CD14-positive monocyte (primary cell): ENCODE data around the gene POR. TPM values are rescaled to one million over a fixed set of nuclear protein-coding genes. Genes with fewer than 3 reads are reported as not detected.

ENCODE experiments used
- DNase-seq, 3 donors: peaks; one replicate each; pipeline ENCODE4 v3.0.0-alpha.2; 2011 to 2022
- H2AFZ ChIP-seq: 2 replicates; pipeline ENCODE4 v1.6.0; 2012; ENCODE audit warnings: mild to moderate bottlenecking, low read depth, low read length, inconsistent platforms; ENCODE audit not compliant: insufficient read depth, poor library complexity, severe bottlenecking
- H3K27ac ChIP-seq, 2 donors: 1 replicate in 1 of 2; 2 replicates in 1 of 2; pipeline ENCODE4 v1.5.1; 2012 to 2013; ENCODE audit warnings: low read length in 2 of 2, control low read depth in 1 of 2, inconsistent platforms in 1 of 2, low read depth in 1 of 2, mild to moderate bottlenecking in 1 of 2
- H3K27me3 ChIP-seq, 2 donors: one replicate each; pipeline versions ENCODE4 v1.6.0 to v1.6.1; 2011 to 2013; ENCODE audit warnings: low read length in 2 of 2; ENCODE audit not compliant: control insufficient read depth in 2 of 2, insufficient read depth in 2 of 2
- H3K36me3 ChIP-seq, 2 donors: replicated peaks in 1 of 2; 1 replicate in 1 of 2; 2 replicates in 1 of 2; pipeline versions ENCODE4 v1.5.1 to v1.6.1; 2012 to 2013; ENCODE audit warnings: low read length in 2 of 2, control low read depth in 1 of 2, inconsistent platforms in 1 of 2, mild to moderate bottlenecking in 1 of 2; ENCODE audit not compliant: insufficient read depth in 2 of 2, control insufficient read depth in 1 of 2
- H3K4me1 ChIP-seq, 2 donors: 1 replicate in 1 of 2; 2 replicates in 1 of 2; pipeline versions ENCODE4 v1.5.1 to v1.6.1; 2012 to 2013; ENCODE audit warnings: low read length in 2 of 2, control low read depth in 1 of 2, inconsistent platforms in 1 of 2, mild to moderate bottlenecking in 1 of 2, moderate library complexity in 1 of 2; ENCODE audit not compliant: insufficient read depth in 2 of 2, control insufficient read depth in 1 of 2
- H3K4me2 ChIP-seq: replicated peaks from 2 replicates; pipeline ENCODE3; 2012; ENCODE audit warnings: low read length, moderate library complexity, mild to moderate bottlenecking; ENCODE audit not compliant: poor library complexity, severe bottlenecking; ENCODE audit errors: extremely low read depth
- H3K4me3 ChIP-seq, 3 experiments: fragments of 200-600 bp in 1 of 3; sonication (generic) in 1 of 3; replicated peaks in 1 of 3; 1 replicate in 2 of 3; 2 replicates in 1 of 3; pipeline ENCODE4 v1.5.1; 2011 to 2013; ENCODE audit warnings: low read length in 3 of 3, mild to moderate bottlenecking in 3 of 3, control low read depth in 2 of 3, low read depth in 2 of 3, inconsistent platforms in 1 of 3, moderate library complexity in 1 of 3
- H3K79me2 ChIP-seq: 2 replicates; pipeline ENCODE4 v1.6.0; 2012; ENCODE audit warnings: mild to moderate bottlenecking, control low read depth, inconsistent platforms, low read length, moderate library complexity; ENCODE audit not compliant: insufficient read depth
- H3K9ac ChIP-seq: 2 replicates; pipeline ENCODE4 v1.6.0; 2017; ENCODE audit warnings: low read length, mild to moderate bottlenecking; ENCODE audit not compliant: insufficient read depth, poor library complexity, severe bottlenecking
- H3K9me3 ChIP-seq, 2 donors: replicated peaks in 1 of 2; 1 replicate in 1 of 2; 2 replicates in 1 of 2; pipeline versions ENCODE4 v1.5.1 to v1.6.1; 2012 to 2013; ENCODE audit warnings: low read length in 2 of 2, control low read depth in 1 of 2; ENCODE audit not compliant: control insufficient read depth in 1 of 2, insufficient read depth in 1 of 2
- H4K20me1 ChIP-seq: 2 replicates; pipeline ENCODE4 v1.6.0; 2012; ENCODE audit warnings: mild to moderate bottlenecking, low read length, control low read depth, moderate library complexity; ENCODE audit not compliant: insufficient read depth
- H3K27ac Mint-ChIP-seq, 7 donors: one replicate each; pipeline ENCODE4 v1.8.0; 2020; ENCODE audit warnings: mild to moderate bottlenecking in 7 of 7, mixed read lengths in 7 of 7, moderate library complexity in 6 of 7, inconsistent platforms in 2 of 7
- H3K27me3 Mint-ChIP-seq, 3 donors: one replicate each; pipeline ENCODE4 v1.8.0; 2021 to 2022; ENCODE audit warnings: low read depth in 3 of 3, mild to moderate bottlenecking in 3 of 3, mixed read lengths in 3 of 3, moderate library complexity in 3 of 3, inconsistent platforms in 1 of 3
- H3K36me3 Mint-ChIP-seq, 2 donors: one replicate each; pipeline ENCODE4 v1.8.0; 2020; ENCODE audit warnings: mixed read lengths in 2 of 2, inconsistent platforms in 1 of 2, mild to moderate bottlenecking in 1 of 2
- H3K4me1 Mint-ChIP-seq: one replicate; pipeline ENCODE4 v1.8.0; 2020; ENCODE audit warnings: mild to moderate bottlenecking, mixed read lengths
- H3K4me3 Mint-ChIP-seq, 2 donors: one replicate each; pipeline ENCODE4 v1.8.0; 2020; ENCODE audit warnings: mild to moderate bottlenecking in 2 of 2, mixed read lengths in 2 of 2, moderate library complexity in 1 of 2
- H3K9me3 Mint-ChIP-seq, 7 donors: one replicate each; pipeline ENCODE4 v1.8.0; 2020 to 2022; ENCODE audit warnings: mixed read lengths in 7 of 7, mild to moderate bottlenecking in 6 of 7, moderate library complexity in 6 of 7, inconsistent platforms in 2 of 7
- CTCF ChIP-seq: fragments of 200-600 bp; IDR thresholded peaks from one replicate; pipeline ENCODE4 v1.8.0; 2022; ENCODE audit warnings: antibody characterized with exemption, mild to moderate bottlenecking
- WGBS: methylation state at CpG from one replicate; pipeline ENCODE4 v1.1.5; 2013; ENCODE audit warnings: missing lambda C conversion rate; ENCODE audit not compliant: insufficient coverage; 5-methylcytosine and 5-hydroxymethylcytosine counted together
- intact Hi-C, 2 donors: fragments of 100-400 bp; cut with micrococcal nuclease; formaldehyde crosslinking; loops; one replicate each; pipeline versions ENCODE4 v1.15.0 to v1.15.1; 2023
- polyA plus RNA-seq, 3 donors: library from polyadenylated mRNA; depleted of rRNA in 1 of 3; unstranded in 2 of 3; stranded (reverse) in 1 of 3; fragments of 300-500 nt in 2 of 3; fragments of >200 nt in 1 of 3; fragmentation: Illumina TruSeq in 2 of 3; gene quantifications; 1 replicate in 2 of 3; 2 replicates in 1 of 3; pipeline ENCODE4 v1.2.3, GENCODE V29; 2012 to 2021

The POR gene
- polyA plus RNA-seq, 3 donors: 90.5 to 102 (median 98.1) TPM

GRCh38 chr7:75878312-75878768 lies 36.6 kb upstream of the POR start:
- H4K20me1 ChIP-seq: no peaks in the 10 kb centered on the region
- peak overlapping the region; percentile 47 to 95 (median 55) for H3K4me3 ChIP-seq
- peaks cover 17 to 28% of the 10 kb centered on the region in 2 donors for H3K36me3 Mint-ChIP-seq
- H3K36me3 ChIP-seq: peaks cover 24 to 28% of the 10 kb centered on the region in 2 donors
- intact Hi-C loops: loop anchor here (5.0 kb wide), 2 partner anchors 34 to 129 kb away; no protein-coding TSS in a partner anchor
- no peak for TF ChIP-seq CTCF
- peaks cover 49% of the 10 kb centered on the region for H3K4me1 Mint-ChIP-seq
- H3K79me2 ChIP-seq: peaks cover 16% of the 10 kb centered on the region
- peak overlapping the region; percentile 79 to 97 (median 91) for H3K27ac Mint-ChIP-seq
- WGBS: 22% methylated on average over 8 of the region's 10 CpGs
- peak overlapping the region; percentile 38 for H2AFZ ChIP-seq
- no peaks in the 10 kb centered on the region for H3K9me3 ChIP-seq
- no peak overlapping the region for H3K9ac ChIP-seq
- peak overlapping the region; percentile 82 to 89 for H3K4me3 Mint-ChIP-seq
- no peaks in the 10 kb centered on the region for H3K27me3 ChIP-seq
- peaks cover 47 to 55% of the 10 kb centered on the region in 2 donors for H3K4me1 ChIP-seq
- peaks cover 0 to 7% (median 2%) of the 10 kb centered on the region in 7 donors for H3K9me3 Mint-ChIP-seq
- peaks cover 0 to 4% (median 3%) of the 10 kb centered on the region in 3 donors for H3K27me3 Mint-ChIP-seq
- H3K4me2 ChIP-seq: peak overlapping the region; percentile 99
- H3K27ac ChIP-seq: peak overlapping the region in 1 of 2 donors; percentile 69
- no peak for DNase-seq

GRCh38 chr7:75878769-75879611 lies 36.0 kb upstream of the POR start, which contains the start of gene RHBDD2:
Gene RHBDD2, plus strand, starts transcription at chr7:75879034. Its CDS starts 49 bp downstream, at chr7:75879083.
- Mint-ChIP-seq H3K4me1 (peaks cover 49% of the 10 kb centered on the region), H3K4me3 (peak within 1 kb of the TSS; percentile 89 to 97), H3K9me3 (peaks cover 0 to 7% (median 2%) of the 10 kb centered on the region in 7 donors), H3K27me3 (peaks cover 0 to 4% (median 3%) of the 10 kb centered on the region in 3 donors), H3K36me3 (peaks cover 20 to 33% of the 10 kb centered on the region in 2 donors), H3K27ac (peak within 1 kb of the TSS; percentile 79 to 97 (median 91))
- H3K4me2 ChIP-seq: peak within 1 kb of the TSS; percentile 99
- peaks cover 28 to 33% of the 10 kb centered on the region in 2 donors for H3K36me3 ChIP-seq
- H3K79me2 ChIP-seq: peaks cover 16% of the 10 kb centered on the region
- peaks cover 47 to 54% of the 10 kb centered on the region in 2 donors for H3K4me1 ChIP-seq
- peak within 1 kb of the TSS; percentile 90 to 95 (median 94) for H3K4me3 ChIP-seq
- WGBS: under 1% methylated on average over 53 of the region's 65 CpGs
- intact Hi-C loops: loop anchor here (5.0 kb wide), 2 partner anchors 33 to 128 kb away; no protein-coding TSS in a partner anchor
- TF ChIP-seq CTCF: no peak
- H3K9ac ChIP-seq: peak within 1 kb of the TSS; percentile 83
- peak within 1 kb of the TSS in 1 of 2 donors; percentile 83 for H3K27ac ChIP-seq
- DNase-seq: peak; percentile 91 to 94 (median 93)
- no peaks in the 10 kb centered on the region for H4K20me1 ChIP-seq
- H3K27me3 ChIP-seq: no peaks in the 10 kb centered on the region
- H3K9me3 ChIP-seq: no peaks in the 10 kb centered on the region
- H2AFZ ChIP-seq: peak within 1 kb of the TSS; percentile 96
